ENCODE results near the gene MAFG.
A peak's percentile ranks its signal among the peaks of the same experiment; 100 is the strongest.

MAFG gene

DNA sequence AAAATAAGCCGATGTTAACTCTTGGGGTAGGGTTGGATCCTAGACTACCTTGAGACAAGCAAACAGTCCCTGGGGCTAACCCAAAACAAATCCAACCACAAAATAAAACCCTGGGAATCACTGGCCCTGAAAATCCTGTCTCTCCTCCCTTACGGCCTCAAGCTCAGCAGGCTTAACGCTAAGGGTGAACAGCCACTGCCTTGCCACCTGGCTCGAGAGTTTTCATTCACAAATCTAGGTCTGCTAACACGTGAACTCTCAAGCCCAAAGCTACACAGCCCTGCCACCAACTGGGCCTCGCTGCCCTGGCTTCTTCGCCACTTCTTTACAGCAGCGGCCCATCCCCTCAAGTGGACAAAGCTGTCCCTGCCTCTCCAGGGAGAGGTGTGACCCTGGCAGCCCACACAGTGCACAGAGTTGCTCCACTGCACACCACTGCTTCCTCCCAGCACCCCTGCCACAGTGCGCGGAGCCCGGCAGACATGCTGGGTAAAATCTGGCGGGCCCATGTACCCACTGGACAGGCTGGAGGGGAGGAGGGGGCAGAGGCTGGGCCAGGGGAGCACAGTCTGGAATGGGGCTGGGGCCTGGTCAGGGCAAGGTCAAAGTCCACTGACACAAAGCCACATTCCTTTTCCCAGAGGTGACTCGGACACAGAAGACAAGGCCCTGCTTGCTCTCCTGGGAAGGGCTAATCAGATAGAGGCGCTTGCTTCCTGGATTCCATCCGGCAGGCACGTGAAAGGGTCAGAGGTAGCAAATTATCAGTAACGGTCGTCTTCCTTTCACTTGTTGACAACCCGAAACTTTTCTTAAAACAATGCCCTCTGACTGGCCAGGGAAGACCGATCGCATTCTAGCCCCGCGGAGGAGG lies 17.3 kb downstream of the MAFG start:
- no peak for DNase-seq (ENCODE audit: low read depth in 3 of 3)

DNA sequence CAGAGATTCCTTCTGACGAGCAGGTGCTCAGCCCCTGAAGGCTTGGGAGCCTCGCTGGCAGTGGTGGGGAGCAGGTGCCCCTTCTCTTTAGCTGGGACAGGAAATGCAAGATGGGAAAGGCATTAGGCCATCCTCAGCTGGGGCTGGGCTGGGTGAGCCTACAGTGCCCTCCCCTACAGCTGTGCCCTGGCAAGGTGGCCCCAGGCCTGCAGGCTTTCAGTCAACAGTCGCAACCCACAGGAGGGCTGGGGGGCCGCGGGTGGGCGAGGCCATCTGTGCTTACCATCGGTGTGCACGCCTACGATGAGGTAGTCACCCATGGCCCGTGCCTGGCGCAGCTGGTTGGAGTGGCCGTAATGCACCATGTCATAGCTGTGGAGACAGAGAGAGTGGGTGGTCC lies 18.3 kb downstream of the MAFG start:
- no peak for DNase-seq (ENCODE audit: low read depth in 3 of 3)

DNA sequence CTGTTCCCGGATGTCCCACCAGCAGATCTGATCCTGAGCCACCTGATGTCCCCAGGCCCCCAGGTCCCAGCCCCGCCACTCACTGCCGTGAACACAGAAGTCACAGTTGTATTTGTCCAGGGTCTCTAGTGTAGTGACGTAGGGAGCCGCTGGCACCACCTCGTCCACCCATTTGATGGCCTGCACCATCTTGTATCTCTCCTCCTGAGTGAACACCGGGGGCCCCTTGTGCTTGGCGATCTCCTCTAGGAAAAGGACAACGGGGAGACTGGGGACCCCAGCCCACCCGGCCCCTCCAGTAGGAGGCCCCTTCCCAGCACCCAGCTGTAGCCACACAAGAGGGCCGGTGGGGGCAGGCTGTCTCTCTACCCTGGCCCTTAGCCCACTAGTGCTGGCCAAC lies 18.7 kb downstream of the MAFG start:
- DNase-seq (ENCODE audit: low read depth in 3 of 3): no peak

DNA sequence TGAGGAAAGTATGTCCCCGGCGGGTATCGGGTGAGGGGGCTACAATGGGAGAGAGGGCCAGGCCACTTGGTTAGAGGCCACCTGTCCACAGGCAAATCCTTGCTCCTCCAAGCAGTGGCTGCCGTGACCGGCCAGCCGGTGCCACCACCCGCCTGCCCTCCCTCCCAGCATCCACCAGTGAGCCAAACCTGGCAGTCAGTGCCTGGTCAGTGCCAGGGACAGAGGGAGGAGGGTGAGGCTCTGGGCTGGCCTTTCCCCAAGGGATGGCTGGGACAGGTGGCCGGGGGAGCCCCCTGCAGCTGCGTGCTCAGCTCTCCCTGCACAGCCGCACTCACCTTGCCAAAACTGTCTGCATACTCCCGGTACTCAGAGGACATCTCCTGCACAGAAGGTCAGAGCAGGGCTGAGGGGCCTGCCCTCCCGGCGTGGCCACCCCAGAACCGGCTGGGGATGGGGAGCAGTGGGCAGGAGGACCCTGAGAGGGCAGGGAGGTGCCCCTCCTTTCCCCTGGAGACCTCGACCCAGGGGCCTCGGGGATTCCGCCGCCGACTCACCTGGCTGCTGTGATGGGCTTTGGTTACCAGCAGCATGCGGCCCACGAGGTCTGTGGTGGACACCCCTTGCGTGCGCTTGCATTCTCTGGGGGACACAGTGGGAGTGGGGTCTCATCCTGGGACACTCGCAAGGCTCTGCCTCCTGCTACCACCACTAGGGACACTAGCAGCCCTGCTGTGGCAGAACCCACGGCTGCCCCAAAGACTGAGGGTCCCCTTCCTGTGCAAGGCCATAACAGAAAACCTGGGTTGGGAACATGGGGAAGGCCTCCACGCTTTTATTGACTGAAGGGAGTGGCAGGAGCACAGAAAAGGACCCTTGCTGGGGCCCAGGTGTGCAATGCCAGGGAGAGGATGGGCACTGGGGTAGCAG lies 20.1 kb downstream of the MAFG start:
- no peak for DNase-seq (ENCODE audit: low read depth in 3 of 3)

DNA sequence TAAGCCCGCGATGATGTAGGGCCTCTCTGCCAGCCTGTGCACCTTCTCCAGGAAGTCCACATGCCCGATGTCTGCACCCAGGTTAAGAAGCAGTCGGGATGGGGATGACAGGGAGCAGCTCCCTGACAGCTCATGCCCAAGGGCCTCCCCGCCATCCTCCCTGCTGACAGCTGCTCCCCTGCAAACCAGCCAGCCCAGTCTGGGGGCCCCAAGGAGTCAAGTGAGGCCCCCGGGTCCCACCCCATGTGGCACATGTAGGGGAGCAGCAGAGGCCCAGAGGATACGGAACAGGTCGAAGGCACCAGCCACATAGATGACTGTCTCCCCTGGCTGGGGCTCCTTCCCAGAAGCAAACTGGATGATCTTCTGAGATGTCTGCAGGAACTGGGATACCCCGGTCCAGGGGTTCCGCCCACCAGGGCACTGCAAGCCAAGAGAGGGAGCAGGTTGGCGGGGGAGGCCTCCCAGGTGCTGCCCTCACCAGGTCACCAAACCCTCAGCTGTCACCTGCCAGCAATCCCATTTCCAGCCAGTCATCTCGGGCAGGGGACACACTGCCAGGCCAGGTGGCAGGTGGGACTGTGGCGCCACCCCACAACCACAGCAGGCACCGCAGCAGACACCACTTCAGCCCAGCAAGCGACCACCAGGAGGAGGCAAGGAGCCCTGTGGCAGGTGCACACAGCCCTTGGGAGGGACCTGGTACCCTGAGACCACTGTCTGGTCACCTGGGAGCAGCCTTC lies 20.9 kb downstream of the MAFG start:
- no peak for DNase-seq (ENCODE audit: low read depth in 3 of 3)

DNA sequence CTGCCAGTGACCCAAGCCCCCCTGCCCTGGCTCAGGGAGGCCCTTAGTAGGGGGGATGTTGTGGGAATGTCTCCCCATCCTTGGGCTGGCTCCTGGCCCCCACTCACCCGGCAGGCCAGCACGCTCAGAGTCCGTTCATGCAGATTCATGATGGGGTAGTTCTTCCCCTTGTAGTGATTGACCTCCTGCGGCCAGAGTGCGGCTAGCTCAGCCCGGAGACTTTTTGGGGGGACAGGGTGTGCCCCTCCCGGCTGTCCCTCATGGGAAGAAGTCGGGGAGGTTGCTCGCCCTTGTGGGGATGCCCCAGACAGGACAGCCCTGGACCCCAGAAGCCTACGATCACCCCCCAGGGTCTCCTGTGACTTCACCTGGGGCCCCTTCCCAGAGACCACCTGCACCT lies 21.5 kb downstream of the MAFG start:
- DNase-seq (ENCODE audit: low read depth in 3 of 3): no peak

DNA sequence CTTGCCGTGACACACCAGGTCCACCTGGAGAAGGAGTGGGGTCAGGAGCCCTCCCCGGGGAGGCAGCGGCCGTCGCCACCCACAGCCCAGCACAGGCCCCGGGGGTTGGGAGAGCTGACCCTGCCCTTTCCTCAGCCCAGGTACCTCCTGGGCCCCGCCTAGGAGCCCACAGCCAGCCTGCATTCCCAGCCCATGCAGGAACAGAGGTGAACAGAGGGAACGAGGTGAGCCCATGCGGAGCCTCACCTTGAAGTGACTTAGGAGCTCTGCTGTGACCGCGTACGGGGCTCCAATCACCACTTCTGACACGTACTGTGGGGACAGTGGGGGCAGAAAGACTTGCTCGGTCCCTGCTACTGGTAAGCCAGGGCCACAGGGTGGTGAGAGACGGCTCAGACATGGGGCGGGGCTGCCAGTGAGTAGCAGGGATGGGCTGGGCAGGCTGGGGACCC lies 22.1 kb downstream of the MAFG start:
- DNase-seq (ENCODE audit: low read depth in 3 of 3): no peak

DNA sequence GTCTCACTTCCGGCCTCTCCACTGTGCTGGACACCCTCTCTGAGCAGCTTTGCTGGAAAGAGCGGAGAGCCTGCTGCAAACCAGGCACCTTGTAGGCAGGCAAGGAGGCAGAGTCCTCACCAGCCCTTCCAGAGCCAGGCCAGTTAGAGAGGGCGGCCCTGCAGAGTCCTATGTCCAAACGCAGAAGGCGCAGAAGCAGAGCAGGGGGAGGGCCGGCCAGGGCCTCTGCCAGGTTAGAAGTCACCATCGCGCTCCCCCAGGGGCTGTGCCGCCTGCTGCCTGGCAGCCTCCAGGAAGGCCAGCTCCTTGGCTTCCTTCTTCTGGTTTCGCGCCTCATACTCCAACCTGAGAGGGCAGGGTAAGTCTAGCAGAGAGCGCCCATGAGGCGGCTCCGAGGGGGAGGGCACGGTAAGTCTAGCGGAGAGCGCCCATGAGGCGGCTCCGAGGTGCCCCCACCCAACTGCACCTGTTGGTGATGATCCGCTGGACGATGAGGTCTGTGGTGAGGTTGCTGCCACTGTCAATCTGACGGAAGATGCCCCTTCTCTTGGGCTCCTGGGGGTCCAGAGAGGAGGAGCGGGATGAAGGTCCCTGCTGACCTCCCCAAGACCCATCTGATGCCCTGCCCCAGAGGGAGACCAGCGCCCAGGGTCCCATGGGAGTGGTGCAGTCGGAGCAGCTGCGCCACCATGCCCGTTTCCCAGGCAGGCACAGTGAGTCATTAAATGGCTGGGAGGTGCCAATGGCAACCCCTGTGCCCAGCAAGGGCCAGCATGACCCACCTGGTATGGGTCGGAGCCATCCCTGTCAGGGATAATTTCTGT lies 22.7 kb downstream of the MAFG start:
- no peak for DNase-seq (ENCODE audit: low read depth in 3 of 3)

DNA sequence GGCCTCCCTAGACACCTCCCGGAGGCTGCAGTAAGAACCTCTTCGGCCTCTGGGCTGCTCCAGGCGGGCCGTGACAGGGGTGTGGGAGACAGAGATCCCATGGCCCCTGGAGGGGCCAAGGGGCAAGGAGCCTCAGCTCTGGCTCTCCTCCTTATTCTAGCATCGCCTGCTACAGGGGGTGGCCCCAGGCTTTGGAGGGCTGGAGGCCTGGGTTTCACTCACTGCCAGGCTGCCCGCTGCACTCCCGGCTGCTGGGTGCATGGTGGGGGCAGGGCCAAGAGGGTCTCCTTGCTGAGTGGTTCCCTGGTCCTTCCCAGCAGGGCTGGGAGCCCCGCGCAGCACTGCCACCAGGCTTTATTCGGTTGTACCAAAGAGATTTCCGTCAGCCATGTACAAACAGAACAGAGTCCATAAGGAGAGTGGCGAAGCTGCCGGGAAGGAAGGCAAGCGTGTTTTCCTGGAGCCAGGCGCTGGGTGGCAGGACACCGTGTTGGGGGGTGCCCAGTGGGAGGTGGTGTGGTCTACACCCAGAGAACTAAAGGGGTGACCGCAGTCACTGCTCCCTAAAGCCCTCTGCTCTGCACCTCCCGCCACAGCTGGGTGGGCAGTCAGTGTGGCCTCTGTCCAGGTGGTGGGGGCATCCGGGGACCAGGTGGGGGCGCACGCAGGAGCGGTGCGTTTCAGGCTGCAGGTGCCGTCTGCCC lies 23.5 kb downstream of the MAFG start:
- DNase-seq (ENCODE audit: low read depth in 3 of 3): no peak

DNA sequence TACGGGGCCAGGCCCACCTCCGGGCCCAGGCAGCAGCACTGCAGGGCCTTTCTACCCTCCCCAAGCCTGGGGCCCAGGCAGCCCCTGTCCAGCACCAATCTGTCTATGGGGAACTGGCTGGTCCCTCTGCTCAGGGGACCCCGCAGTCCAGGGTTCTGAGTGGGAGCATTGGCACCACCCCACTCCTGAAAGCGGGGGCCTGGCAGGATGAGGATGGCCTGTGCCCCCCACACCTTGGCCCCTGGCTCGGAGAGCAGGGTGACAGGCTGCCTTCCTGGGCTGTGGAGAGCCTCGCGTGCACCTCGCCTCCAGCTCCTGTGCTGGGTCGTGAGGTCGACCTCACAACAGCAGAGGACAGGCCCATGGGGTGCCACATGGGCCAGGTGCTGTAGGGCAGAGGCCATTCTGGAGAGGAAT lies 24.1 kb downstream of the MAFG start:
- no peak for DNase-seq (ENCODE audit: low read depth in 3 of 3)

DNA sequence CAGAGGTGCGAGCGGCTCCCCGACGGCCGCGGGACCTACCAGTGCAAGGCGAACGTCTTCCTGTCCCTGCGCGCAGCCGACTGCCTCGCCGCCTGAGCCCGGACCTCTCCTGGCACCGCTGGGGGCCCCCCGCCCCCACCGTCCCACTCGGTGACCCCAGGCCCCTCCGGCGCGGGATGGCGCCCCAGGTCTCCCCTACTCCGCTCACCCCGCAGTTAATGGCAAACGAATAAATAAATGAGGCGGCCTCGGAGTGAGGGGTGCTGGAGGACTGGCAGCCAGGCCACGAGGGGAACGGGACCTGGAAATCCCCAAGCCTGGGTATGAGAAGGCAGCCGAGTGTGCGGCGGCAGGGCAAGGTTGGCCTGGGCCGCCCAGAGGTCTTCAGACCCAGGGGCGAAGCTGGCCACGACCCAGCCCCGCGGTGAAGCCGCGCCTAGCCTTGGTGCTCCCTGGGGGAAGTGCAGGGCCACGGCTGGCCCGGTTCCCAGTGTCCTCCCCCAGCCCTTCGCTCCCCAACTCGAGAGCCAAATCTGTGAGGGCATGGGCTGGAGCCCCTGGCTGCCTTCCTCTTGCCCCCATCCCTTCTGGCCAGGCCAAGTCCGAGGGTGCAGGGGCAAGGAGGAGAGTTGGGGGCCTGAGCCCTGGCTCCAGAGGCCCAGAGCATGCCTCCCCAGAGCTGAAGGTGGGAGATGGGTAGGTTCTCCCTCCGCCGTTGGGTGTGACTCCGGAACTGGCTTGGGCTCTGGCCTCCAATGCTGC lies 24.7 kb downstream of the MAFG start:
- DNase-seq (ENCODE audit: low read depth in 3 of 3): no peak

DNA sequence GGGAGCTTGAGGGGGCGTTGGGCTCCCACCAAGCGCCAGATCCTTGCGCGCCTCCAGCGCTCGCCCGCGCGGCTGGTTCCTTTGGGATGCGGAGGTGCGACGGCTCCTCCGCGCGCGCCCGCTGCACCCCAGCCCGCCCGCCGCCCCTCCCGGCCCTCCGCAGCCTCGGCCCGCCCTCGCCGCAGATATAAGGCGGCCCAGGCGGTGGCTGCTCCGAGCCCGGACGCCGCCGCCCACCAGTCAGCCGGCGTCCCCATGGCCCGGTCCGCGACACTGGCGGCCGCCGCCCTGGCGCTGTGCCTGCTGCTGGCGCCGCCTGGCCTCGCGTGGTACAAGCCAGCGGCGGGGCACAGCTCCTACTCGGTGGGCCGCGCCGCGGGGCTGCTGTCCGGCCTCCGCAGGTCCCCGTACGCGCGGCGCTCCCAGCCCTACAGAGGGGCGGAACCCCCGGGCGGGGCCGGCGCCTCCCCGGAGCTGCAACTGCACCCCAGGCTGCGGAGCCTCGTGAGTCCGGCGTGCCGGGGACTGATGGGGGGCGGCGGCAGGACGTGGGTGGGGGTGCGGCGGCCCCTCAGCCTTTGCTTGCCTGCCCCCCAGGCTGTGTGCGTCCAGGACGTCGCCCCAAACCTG lies 25.4 kb downstream of the MAFG start, which contains the start of gene NPB:
Gene NPB (plus strand): TSS at position 216 of the 630 bp plus-strand sequence. CDS start 40 bp downstream, at position 256.
- DNase-seq (ENCODE audit: low read depth in 3 of 3): peak in 1 of 3 experiments; percentile 11

DNA sequence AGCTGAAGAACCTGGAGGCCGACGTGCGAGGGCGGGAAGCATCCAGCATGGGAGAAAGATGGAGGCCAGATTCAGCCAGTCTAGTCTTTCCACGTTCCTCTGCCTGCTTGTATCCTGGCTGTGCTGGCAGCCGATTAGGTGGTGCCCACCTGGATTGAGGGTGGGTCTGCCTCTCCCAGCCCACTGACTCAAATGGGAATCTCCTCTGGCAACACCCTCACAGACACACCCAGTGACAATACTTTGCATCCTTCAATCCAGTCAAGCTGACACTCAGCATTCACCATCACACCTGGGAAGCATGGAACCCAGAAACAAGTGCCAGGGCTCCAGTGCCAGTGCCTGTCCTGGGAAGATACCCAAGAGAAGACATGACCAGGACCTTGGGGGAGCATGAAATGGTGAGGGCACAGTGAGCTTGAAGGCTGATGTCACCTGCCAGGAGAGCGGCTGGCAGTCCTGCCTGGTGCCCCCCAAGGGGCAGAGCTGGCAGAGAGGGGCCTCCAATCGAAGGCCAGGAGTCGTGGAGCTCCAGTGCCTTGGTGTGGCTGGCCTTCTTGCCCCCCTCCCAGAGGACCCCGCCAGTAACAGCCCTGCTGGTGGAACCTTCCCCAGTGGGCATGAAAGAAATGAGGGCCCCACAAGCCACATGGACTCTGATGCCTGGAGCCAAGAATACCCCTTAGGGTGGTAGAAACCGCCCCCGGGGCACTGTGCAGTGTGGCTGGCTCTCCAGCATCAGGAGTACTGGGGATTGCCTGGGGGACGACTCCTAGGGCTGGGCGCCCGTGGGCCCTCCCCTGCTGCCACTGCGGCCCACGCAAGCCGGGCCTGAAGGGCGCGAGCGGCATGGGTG lies 26.1 kb downstream of the MAFG start:
- no peak for DNase-seq (ENCODE audit: low read depth in 3 of 3)

DNA sequence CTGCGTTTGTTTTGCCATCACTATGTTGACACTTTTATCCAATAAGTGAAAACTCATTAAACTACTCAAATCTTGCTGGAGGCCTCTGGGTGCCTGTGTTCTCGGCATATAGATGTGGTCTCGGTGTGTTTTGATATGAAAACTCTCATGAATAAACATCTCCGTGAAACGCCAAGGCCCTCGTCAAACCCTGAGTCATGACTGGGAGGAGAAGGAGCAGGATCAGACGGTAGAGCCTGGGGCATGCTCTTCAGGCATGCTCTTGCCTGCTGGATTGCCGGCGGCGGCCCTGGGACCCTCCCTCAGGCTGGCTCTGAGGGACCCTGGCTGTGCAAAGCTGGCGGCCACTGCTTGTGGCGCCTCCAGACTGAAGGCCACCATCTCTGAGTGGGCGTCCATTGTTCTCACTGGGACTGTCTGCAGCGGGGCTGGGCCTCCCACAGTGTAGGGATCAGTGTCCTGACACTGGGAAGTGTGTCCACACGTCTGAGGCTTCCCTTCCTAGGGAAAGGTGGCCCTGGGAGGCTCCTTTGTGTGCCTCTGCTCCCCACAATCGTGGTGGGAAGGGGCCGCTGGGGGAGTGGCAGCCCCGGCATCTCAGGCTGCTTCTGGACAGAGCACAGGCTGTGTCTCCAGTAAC lies 27.2 kb downstream of the MAFG start:
- DNase-seq (ENCODE audit: low read depth in 3 of 3): no peak

DNA sequence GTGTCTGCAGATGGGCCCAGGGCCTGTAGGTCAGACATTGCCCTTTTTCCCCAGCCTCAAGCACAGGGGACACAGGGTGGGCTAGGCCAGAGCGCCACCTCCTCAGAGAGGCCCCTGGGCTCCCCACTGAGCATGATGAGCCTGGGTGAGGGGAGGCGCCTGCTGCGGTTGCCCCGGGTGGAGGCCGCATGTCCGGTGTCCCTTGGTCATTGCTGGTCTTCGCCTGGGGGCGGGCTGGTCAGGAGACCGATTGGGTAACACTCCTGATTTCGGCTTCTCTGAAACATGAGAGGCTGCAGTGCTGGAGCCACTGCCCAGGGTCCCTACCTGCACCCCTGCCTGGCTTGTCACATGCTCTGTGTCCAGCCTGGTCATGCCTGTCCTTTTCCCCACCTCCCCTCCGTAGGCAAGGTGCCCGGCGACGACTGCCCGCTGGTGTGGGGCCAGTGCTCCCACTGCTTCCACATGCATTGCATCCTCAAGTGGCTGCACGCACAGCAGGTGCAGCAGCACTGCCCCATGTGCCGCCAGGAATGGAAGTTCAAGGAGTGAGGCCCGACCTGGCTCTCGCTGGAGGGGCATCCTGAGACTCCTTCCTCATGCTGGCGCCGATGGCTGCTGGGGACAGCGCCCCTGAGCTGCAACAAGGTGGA lies 27.9 kb downstream of the MAFG start:
- DNase-seq (ENCODE audit: low read depth in 3 of 3): no peak

DNA sequence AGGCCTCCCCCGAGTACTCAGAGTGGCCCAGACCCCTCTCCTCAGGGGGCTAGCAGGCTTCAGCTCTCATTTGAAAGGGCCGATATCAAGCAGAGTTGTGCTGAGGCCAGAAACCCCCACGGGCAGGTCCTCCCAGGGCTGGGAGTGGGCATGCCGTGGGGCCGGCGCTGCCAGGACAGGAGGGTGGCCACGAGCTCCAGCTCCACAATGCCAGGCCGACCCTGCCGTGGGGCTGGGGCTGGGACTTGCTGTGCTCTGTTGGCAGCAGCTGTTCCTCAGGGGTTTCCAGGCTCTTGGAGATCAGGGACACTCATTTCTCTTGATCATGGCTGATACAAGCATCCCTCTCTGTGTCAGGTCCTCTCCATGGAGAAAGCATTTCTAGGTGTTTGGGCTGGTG lies 28.6 kb downstream of the MAFG start:
- DNase-seq (ENCODE audit: low read depth in 3 of 3): no peak

Measured in stimulated activated CD4-positive, alpha-beta T cell treated with anti-CD3 and anti-CD28 coated beads, TNF-alpha, amount 100 ng/mL, for 4 hours (primary cell).